Measurements from ENCODE around the gene DDIT4.
"Not testable (repeated sequence)": the region's sequence is repeated elsewhere in the genome, so short reads cannot be mapped to it uniquely, and the experiment has no call there.

DNA sequence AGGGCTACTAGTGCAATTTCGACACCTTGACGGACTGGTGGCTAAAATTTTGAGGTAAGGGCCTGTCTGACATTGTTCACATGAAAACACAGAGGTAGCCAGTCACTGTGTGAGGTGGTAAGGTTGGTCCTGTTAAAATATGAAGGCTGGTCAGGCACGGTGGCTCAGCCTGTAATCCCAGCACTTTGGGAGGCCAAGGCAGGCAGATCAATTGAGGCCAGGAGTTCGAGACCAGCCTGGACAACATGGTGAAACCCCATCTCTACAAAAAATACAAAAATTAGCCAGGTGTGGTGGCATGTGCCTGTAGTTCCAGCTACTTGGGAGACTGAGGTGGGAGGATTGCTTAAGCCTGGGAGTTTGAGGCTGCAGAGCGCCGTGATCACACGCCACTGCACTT is 34.0 kb downstream of the DDIT4 start:
- TF ChIP-seq ZNF274 (IDR thresholded peaks at IDR 0.05; ENCODE audit: low read depth, low read length); YY1 (IDR thresholded peaks at IDR 0.05; ENCODE audit: insufficient read depth, insufficient read length); SUZ12 (IDR thresholded peaks at IDR 0.05; ENCODE audit: extremely low read depth, insufficient read depth, insufficient read length): not testable (repeated sequence)

Measured in NT2/D1 (cell line).